IMR-90 (cell line): ENCODE measurements around the gene WASHC3. TPM values are rescaled to one million over a fixed set of nuclear protein-coding genes. Genes with fewer than 3 reads are reported as not detected.
"Not testable (repeated sequence)": the region's sequence is repeated elsewhere in the genome, so short reads cannot be mapped to it uniquely, and the experiment has no call there.

Experiments
- ATAC-seq: fragments of 200-7000 bp; cut with Tn5 transposase; 2 replicates; pipeline ENCODE4 v1.9.1; 2020; ENCODE audit warnings: low read depth, mild to moderate bottlenecking, moderate library complexity
- BruUV-seq: library from RNA; stranded (reverse); fragments of 400-500 nt; replicated peaks from 2 replicates; lab custom pipeline; 2021; lab: Mats Ljungman, UMichigan
- CTCF ChIA-PET: fragments of 300-600 bp; formaldehyde crosslinking; extraction: SDS; loops from one replicate; lab custom pipeline; 2021; ENCODE audit warnings: antibody characterized with exemption; lab: Yijun Ruan, JAX
- POLR2A ChIA-PET: fragments of 300-600 bp; sonication (Branson Sonifier 250); formaldehyde crosslinking; loops from one replicate; lab custom pipeline; 2022; ENCODE audit warnings: antibody characterized with exemption; ENCODE audit not compliant: unreplicated experiment; lab: Charles Lee
- DNase-seq: peaks from one replicate; pipeline ENCODE4 v3.0.0; 2013
- H2AFZ ChIP-seq: replicated peaks from 2 replicates; pipeline ENCODE3; 2013; ENCODE audit warnings: low read length, mild to moderate bottlenecking; ENCODE audit not compliant: poor library complexity
- H2AK5ac ChIP-seq: 2 replicates; pipeline ENCODE4 v1.6.1; 2013; ENCODE audit warnings: low read depth, low read length, inconsistent platforms
- H2AK9ac ChIP-seq: replicated peaks from 2 replicates; pipeline ENCODE3; 2013; ENCODE audit warnings: mild to moderate bottlenecking, low read depth, low read length, moderate library complexity; ENCODE audit not compliant: poor library complexity
- H2BK120ac ChIP-seq: 2 replicates; pipeline ENCODE4 v1.6.1; 2013; ENCODE audit warnings: low read depth, low read length, inconsistent platforms
- H2BK15ac ChIP-seq: 3 replicates; pipeline ENCODE4 v1.6.1; 2013; ENCODE audit warnings: low read depth, low read length, inconsistent platforms
- H2BK20ac ChIP-seq: 2 replicates; pipeline ENCODE4 v1.6.1; 2013; ENCODE audit warnings: low read depth, mild to moderate bottlenecking, inconsistent platforms, low read length, moderate library complexity
- H2BK5ac ChIP-seq: 2 replicates; pipeline ENCODE4 v1.6.1; 2013; ENCODE audit warnings: mild to moderate bottlenecking, low read depth, low read length, inconsistent platforms; ENCODE audit not compliant: poor library complexity, severe bottlenecking
- H3K14ac ChIP-seq: replicated peaks from 2 replicates; pipeline ENCODE4 v1.6.1; 2013; ENCODE audit warnings: low read depth, low read length, inconsistent platforms
- H3K18ac ChIP-seq: 2 replicates; pipeline ENCODE4 v1.6.1; 2013; ENCODE audit warnings: low read depth, low read length, control low read depth
- H3K23ac ChIP-seq: 2 replicates; pipeline ENCODE4 v1.6.1; 2013; ENCODE audit warnings: low read depth, low read length, inconsistent platforms
- H3K27ac ChIP-seq: 2 replicates; pipeline ENCODE4 v1.5.1; 2013; ENCODE audit warnings: mild to moderate bottlenecking, control low read depth, low read length; ENCODE audit not compliant: insufficient read depth
- H3K27me3 ChIP-seq: 2 replicates; pipeline ENCODE4 v1.6.1; 2013; ENCODE audit warnings: low read length; ENCODE audit not compliant: control insufficient read depth, insufficient read depth
- H3K36me3 ChIP-seq: 2 replicates; pipeline ENCODE4 v1.6.1; 2013; ENCODE audit warnings: low read length, mixed read lengths; ENCODE audit not compliant: control insufficient read depth, insufficient read depth
- H3K4ac ChIP-seq: 2 replicates; pipeline ENCODE4 v1.6.1; 2013; ENCODE audit warnings: low read depth, low read length, inconsistent platforms
- H3K4me1 ChIP-seq: 2 replicates; pipeline ENCODE4 v1.6.1; 2013; ENCODE audit warnings: low read length, mixed read lengths; ENCODE audit not compliant: control insufficient read depth, insufficient read depth
- H3K4me2 ChIP-seq: 2 replicates; pipeline ENCODE4 v1.6.1; 2013; ENCODE audit warnings: low read depth, mild to moderate bottlenecking, control low read depth, low read length, moderate library complexity
- H3K4me3 ChIP-seq: 2 replicates; pipeline ENCODE4 v1.5.1; 2013; ENCODE audit warnings: low read depth, mild to moderate bottlenecking, control low read depth, low read length, moderate library complexity; ENCODE audit not compliant: insufficient read depth
- H3K56ac ChIP-seq: 2 replicates; pipeline ENCODE4 v1.6.1; 2013; ENCODE audit warnings: low read length, inconsistent platforms; ENCODE audit not compliant: insufficient read depth; ENCODE audit errors: extremely low read depth
- H3K79me1 ChIP-seq, 2 experiments: 2 replicates each; pipeline ENCODE4 v1.6.1; 2013; ENCODE audit warnings: low read length in 2 of 2, inconsistent platforms in 1 of 2, low read depth in 1 of 2
- H3K9ac ChIP-seq: 2 replicates; pipeline ENCODE4 v1.6.1; 2013; ENCODE audit warnings: low read depth, low read length, control low read depth
- H3K9me1 ChIP-seq: 2 replicates; pipeline ENCODE4 v1.6.1; 2013; ENCODE audit warnings: low read length, inconsistent platforms; ENCODE audit not compliant: insufficient read depth
- H3K9me3 ChIP-seq: 2 replicates; pipeline ENCODE4 v1.6.1; 2013; ENCODE audit warnings: low read length; ENCODE audit not compliant: control insufficient read depth, insufficient read depth
- H4K20me1 ChIP-seq: 2 replicates; pipeline ENCODE4 v1.6.1; 2013; ENCODE audit warnings: low read length, inconsistent platforms; ENCODE audit not compliant: insufficient read depth
- H4K5ac ChIP-seq: 2 replicates; pipeline ENCODE4 v1.6.1; 2013; ENCODE audit warnings: mild to moderate bottlenecking, low read depth, low read length, control low read depth
- H4K8ac ChIP-seq, 2 experiments: 2 replicates each; pipeline ENCODE4 v1.6.1; 2013; ENCODE audit warnings: low read depth in 2 of 2, low read length in 2 of 2, control low read depth in 1 of 2, inconsistent platforms in 1 of 2
- H4K91ac ChIP-seq: 2 replicates; pipeline ENCODE4 v1.6.1; 2013; ENCODE audit warnings: low read depth, low read length, inconsistent platforms; ENCODE audit not compliant: insufficient read depth
- whole genome bisulfite sequencing, 2 experiments: methylation state at CpG; one replicate each; pipeline versions ENCODE4 v1.1.5 to v1.1.7; 2013; ENCODE audit warnings: missing lambda C conversion rate in 2 of 2; ENCODE audit not compliant: insufficient read length in 1 of 2; ENCODE audit errors: extremely low coverage in 2 of 2; 5-methylcytosine and 5-hydroxymethylcytosine counted together
- dilution Hi-C: fragments of 300-500 bp; cut with HindIII; formaldehyde crosslinking; loops from one replicate; pipeline ENCODE4 v1.14.3; 2018; ENCODE audit warnings: low sequenced_read_pairs; ENCODE audit not compliant: unreplicated experiment
- in situ Hi-C: fragments of 300-500 bp; cut with MboI; formaldehyde crosslinking; loops from 3 replicates; pipeline ENCODE4 v1.14.3; 2019; ENCODE audit warnings: low sequenced_read_pairs, inconsistent platforms, mixed read lengths
- intact Hi-C: fragments of 100-400 bp; cut with micrococcal nuclease; formaldehyde crosslinking; loops from 2 replicates; pipeline ENCODE4 v1.10.0; 2022
- polyA plus RNA-seq, 3 experiments: library from polyadenylated mRNA; depleted of rRNA; stranded (reverse); fragments of >200 nt; gene quantifications; 2 replicates each; pipeline ENCODE4 v1.2.3, GENCODE V29; 2012; ENCODE audit warnings: low replicate concordance in 1 of 3
- total RNA-seq: library from RNA; depleted of rRNA; stranded (reverse); fragments of >200 nt; gene quantifications from 2 replicates; pipeline ENCODE4 v1.2.3, GENCODE V29; 2012

The WASHC3 gene
- total and polyA plus RNA-seq, 2 of the 4 experiments (the other 2 are of a cell fraction): 54.8 to 87.1 TPM

GRCh38 chr12:102018607-102019006 lies 43.2 kb downstream of the WASHC3 start:
- H4K20me1 ChIP-seq, H4K5ac ChIP-seq, H3K79me1 ChIP-seq, H3K27ac ChIP-seq, H3K4ac ChIP-seq, dilution Hi-C loops, H2BK120ac ChIP-seq, DNase-seq, intact Hi-C loops, H3K4me3 ChIP-seq, BruUV-seq, H3K9me1 ChIP-seq, H4K8ac ChIP-seq, H2AK5ac ChIP-seq, CTCF ChIA-PET, H3K36me3 ChIP-seq, H3K23ac ChIP-seq, H3K27me3 ChIP-seq, H2AFZ ChIP-seq, H3K56ac ChIP-seq, H2AK9ac ChIP-seq, H3K9ac ChIP-seq, in situ Hi-C loops, H2BK20ac ChIP-seq, H3K4me2 ChIP-seq, H3K4me1 ChIP-seq, H4K91ac ChIP-seq, H2BK5ac ChIP-seq, H3K14ac ChIP-seq, H3K18ac ChIP-seq, H2BK15ac ChIP-seq, POLR2A ChIA-PET, H3K9me3 ChIP-seq, ATAC-seq: not testable (repeated sequence)
- no CpG with 5 or more reads among the region's 5 CpGs for WGBS, 2 experiments
